GM12878 (cell line): ENCODE results near the gene DNAH17. TPM values are rescaled to one million over a fixed set of nuclear protein-coding genes. Genes with fewer than 3 reads are reported as not detected.

ENCODE experiments used
- ATAC-seq: fragments of 200-7000 bp; cut with Tn5 transposase; 3 replicates; pipeline ENCODE4 v1.9.1; 2020; ENCODE audit warnings: mild to moderate bottlenecking, moderate library complexity
- BruUV-seq: library from RNA; stranded (reverse); fragments of 400-500 nt; replicated peaks from 2 replicates; lab custom pipeline; 2021; lab: Mats Ljungman, UMichigan
- CTCF ChIA-PET: fragments of 300-600 bp; sonication (Branson Sonifier 250); formaldehyde crosslinking; extraction: SDS; loops from one replicate; lab custom pipeline; 2021; ENCODE audit warnings: inconsistent platforms; lab: Yijun Ruan, JAX
- POLR2A ChIA-PET: fragments of 350-600 bp; formaldehyde crosslinking; extraction: SDS; loops from one replicate; lab custom pipeline; 2021; ENCODE audit warnings: inconsistent platforms; lab: Charles Lee
- RAD21 ChIA-PET: fragments of 300-600 bp; sonication (Branson Sonifier 250); formaldehyde crosslinking; loops from one replicate; lab custom pipeline; 2023; ENCODE audit warnings: antibody characterized with exemption; ENCODE audit not compliant: unreplicated experiment; lab: Charles Lee
- SMC1A ChIA-PET: fragments of 300-600 bp; sonication (Branson Sonifier 250); formaldehyde crosslinking; loops from one replicate; lab custom pipeline; 2023; ENCODE audit not compliant: unreplicated experiment, uncharacterized antibody; lab: Charles Lee
- DNase-seq: peaks from one replicate; pipeline ENCODE4 v3.0.0-alpha.2; 2011; ENCODE audit warnings: low read depth, low spot score
- FAIRE-seq: peaks from 3 replicates; lab custom pipeline; 2011; peaks lifted over from hg19 to GRCh38; lab: Jason Lieb, UNC
- H2AFZ ChIP-seq: 2 replicates; pipeline ENCODE4 v1.6.0; 2011; ENCODE audit warnings: low read depth, low read length, control low read depth; ENCODE audit not compliant: control insufficient read depth
- H3K27ac ChIP-seq: 2 replicates; pipeline ENCODE4 v1.5.1; 2011; ENCODE audit warnings: control low read depth; ENCODE audit not compliant: control insufficient read depth, insufficient read depth
- H3K27me3 ChIP-seq, 2 experiments: replicated peaks in 1 of 2; 2 replicates each; pipeline versions ENCODE4 v1.6.0 to v1.6.1; 2011; ENCODE audit warnings: low read length in 1 of 2; ENCODE audit not compliant: control insufficient read depth in 2 of 2, insufficient read depth in 2 of 2
- H3K36me3 ChIP-seq, 2 experiments: 2 replicates each; pipeline ENCODE4 v1.5.1; 2011; ENCODE audit warnings: low read length in 1 of 2; ENCODE audit not compliant: control insufficient read depth in 2 of 2, insufficient read depth in 2 of 2
- H3K4me1 ChIP-seq: 2 replicates; pipeline ENCODE4 v1.6.1; 2011; ENCODE audit warnings: mild to moderate bottlenecking, low read length, moderate library complexity, mixed read lengths; ENCODE audit not compliant: control insufficient read depth, insufficient read depth
- H3K4me2 ChIP-seq: 2 replicates; pipeline ENCODE4 v1.6.0; 2011; ENCODE audit warnings: control low read depth; ENCODE audit not compliant: control insufficient read depth, insufficient read depth
- H3K4me3 ChIP-seq: fragments of 200-600 bp; sonication (generic); 2 replicates; pipeline ENCODE4 v1.5.1; 2016
- H3K79me2 ChIP-seq: 2 replicates; pipeline ENCODE4 v1.6.0; 2011; ENCODE audit warnings: low read length; ENCODE audit not compliant: control insufficient read depth, insufficient read depth
- H3K9ac ChIP-seq: 2 replicates; pipeline ENCODE4 v1.8.0; 2011; ENCODE audit warnings: low read length, control low read depth, mixed read lengths; ENCODE audit not compliant: control insufficient read depth, insufficient read depth
- H3K9me3 ChIP-seq: replicated peaks from 3 replicates; pipeline ENCODE4 v1.5.1; 2011; ENCODE audit warnings: mild to moderate bottlenecking, low read length; ENCODE audit not compliant: control insufficient read depth, insufficient read depth
- H4K20me1 ChIP-seq: 2 replicates; pipeline ENCODE4 v1.6.0; 2011; ENCODE audit not compliant: control insufficient read depth, insufficient read depth
- BACH1 ChIP-seq: fragments of 450-650 bp; IDR thresholded peaks from 2 replicates; pipeline ENCODE4 v1.6.1; 2017; ENCODE audit warnings: mild to moderate bottlenecking, borderline replicate concordance
- BCL11A ChIP-seq: IDR thresholded peaks from 2 replicates; pipeline ENCODE4 v1.6.1; 2011; ENCODE audit warnings: low read depth, low read length
- BRCA1 ChIP-seq: IDR thresholded peaks from 2 replicates; pipeline ENCODE4 v1.6.1; 2011; ENCODE audit warnings: low read depth, low read length, improper control_type of control experiment
- EED ChIP-seq: sonication (generic); IDR thresholded peaks from 2 replicates; pipeline ENCODE4 v1.6.1; 2016; ENCODE audit warnings: antibody characterized with exemption, low read depth
- ELK1 ChIP-seq: IDR thresholded peaks from 2 replicates; pipeline ENCODE4 v1.6.1; 2012; ENCODE audit warnings: low read depth, low read length, improper control_type of control experiment
- FOXM1 ChIP-seq: IDR thresholded peaks from 2 replicates; pipeline ENCODE4 v1.6.1; 2012; ENCODE audit warnings: low read depth, mild to moderate bottlenecking, inconsistent platforms, low read length, moderate library complexity
- NR2C1 ChIP-seq: fragments of 450-650 bp; IDR thresholded peaks from 2 replicates; pipeline ENCODE4 v1.6.1; 2017; ENCODE audit warnings: antibody characterized with exemption, mild to moderate bottlenecking, moderate library complexity
- POLR2AphosphoS5 ChIP-seq: IDR thresholded peaks from 2 replicates; pipeline ENCODE4 v1.6.1; 2011; ENCODE audit warnings: mild to moderate bottlenecking, low read length, inconsistent platforms
- RAD51 ChIP-seq: fragments of 450-650 bp; IDR thresholded peaks from 2 replicates; pipeline ENCODE4 v1.6.1; 2016; ENCODE audit warnings: moderate library complexity, mild to moderate bottlenecking, inconsistent platforms
- RCOR1 ChIP-seq: conservative IDR thresholded peaks from 2 replicates; pipeline ENCODE4 v1.6.1; 2012; ENCODE audit warnings: low read depth, low read length, improper control_type of control experiment
- SKIL ChIP-seq: fragments of 450-650 bp; IDR thresholded peaks from 2 replicates; pipeline ENCODE4 v1.6.1; 2017; ENCODE audit warnings: mild to moderate bottlenecking, low read depth, inconsistent platforms; ENCODE audit not compliant: poor library complexity, severe bottlenecking
- SMAD5 ChIP-seq: IDR thresholded peaks from 2 replicates; pipeline ENCODE4 v1.6.1; 2016; ENCODE audit warnings: antibody characterized with exemption, low read depth
- SPI1 ChIP-seq: IDR thresholded peaks from 2 replicates; pipeline ENCODE4 v1.6.1; 2011; ENCODE audit warnings: low read depth, mild to moderate bottlenecking, low read length, moderate library complexity, borderline replicate concordance; ENCODE audit not compliant: insufficient read depth
- USF1 ChIP-seq: IDR thresholded peaks from 2 replicates; pipeline ENCODE4 v1.6.1; 2011; ENCODE audit warnings: borderline replicate concordance, low read depth, mild to moderate bottlenecking, moderate library complexity, mixed read lengths, low read length; ENCODE audit not compliant: insufficient read depth; ENCODE audit errors: extremely low read length
- ZNF592 ChIP-seq: fragments of 450-650 bp; IDR thresholded peaks from 2 replicates; pipeline ENCODE4 v1.6.1; 2017; ENCODE audit warnings: mild to moderate bottlenecking, moderate library complexity
- WGBS: methylation state at CpG from one replicate; pipeline ENCODE4 v1.1.6; 2016; ENCODE audit warnings: low lambda C conversion rate; ENCODE audit not compliant: insufficient replicate concordance, insufficient coverage; ENCODE audit errors: missing lambda C conversion rate; 5-methylcytosine and 5-hydroxymethylcytosine counted together
- in situ Hi-C: fragments of 300-500 bp; cut with MboI; formaldehyde crosslinking; loops from 9 replicates; pipeline ENCODE4 v1.14.3; 2018; ENCODE audit warnings: mixed read lengths
- intact Hi-C: fragments of 100-400 bp; cut with micrococcal nuclease; formaldehyde crosslinking; loops from one replicate; pipeline ENCODE4 v1.14.2; 2022; ENCODE audit not compliant: unreplicated experiment
- polyA plus RNA-seq, 11 experiments: library from polyadenylated mRNA; depleted of rRNA in 4 of 11; unstranded in 6 of 11; stranded (reverse) in 5 of 11; fragments of >200 nt; fragmentation: Nextera tagmentation in 4 of 11; fragmentation: Illumina TruSeq in 1 of 11; extraction: Ambion mirVana in 4 of 11; extraction: Trizol in 1 of 11; gene quantifications; 1 replicate in 1 of 11; 2 replicates in 10 of 11; pipeline versions ENCODE4 v1.2.1 to v1.2.3, GENCODE V29; 2011 to 2016; ENCODE audit warnings: inconsistent platforms in 2 of 11, missing spikeins in 2 of 11, low read depth in 1 of 11
- total RNA-seq, 4 experiments: library from RNA; depleted of rRNA in 3 of 4; stranded (reverse); fragments of >200 nt in 3 of 4; fragmentation: Illumina TruSeq in 1 of 4; extraction: Trizol in 1 of 4; gene quantifications; 2 replicates each; pipeline versions ENCODE4 v1.2.1 to v1.2.3, GENCODE V29; 2013 to 2021

Gene DNAH17
- total and polyA plus RNA-seq, 10 of the 15 experiments (the other 5 are each of a cell fraction or from before 2014, with no cell fraction given), result 0.16 to 2.9 (median 0.56) TPM

GRCh38 chr17:78458736-78459335, 118.4 kb downstream of the DNAH17 start (continued):
- no peak for TF ChIP-seq ELK1
- TF ChIP-seq RCOR1, result no peak
- no peak for TF ChIP-seq BCL11A
- no peak for TF ChIP-seq BRCA1

- FAIRE-seq, result no peak
- no peaks in the 10 kb centered on the region for H4K20me1 ChIP-seq
- ChIA-PET RAD21 (no interaction called here), SMC1A (no interaction called here), CTCF (no interaction called here), POLR2A (no interaction called here)
- H3K9me3 ChIP-seq, result no peaks in the 10 kb centered on the region
- no peaks in the 10 kb centered on the region for H3K79me2 ChIP-seq
- BruUV-seq, result no TSS peak
- intact Hi-C loops, result no loop called here
- in situ Hi-C loops, result no loop called here
- no peaks in the 10 kb centered on the region for H3K36me3 ChIP-seq
- H2AFZ ChIP-seq, result no peak overlapping the region
- no peak overlapping the region for H3K27ac ChIP-seq
- WGBS, result 35% methylated on average over 10 of the region's 10 CpGs
- H3K4me3 ChIP-seq, result no peak overlapping the region
- no peak for DNase-seq
- no peak overlapping the region for H3K4me2 ChIP-seq
- no peaks in the 10 kb centered on the region for H3K27me3 ChIP-seq
- H3K9ac ChIP-seq, result no peak overlapping the region
- H3K4me1 ChIP-seq, result no peaks in the 10 kb centered on the region
- ATAC-seq, result no peak
- TF ChIP-seq RAD51 (no peak), SKIL (no peak), EED (no peak), NR2C1 (no peak), SPI1 (no peak), SMAD5 (no peak), POLR2AphosphoS5 (no peak), USF1 (no peak), FOXM1 (no peak), ZNF592 (no peak), BACH1 (no peak)
These were observed 119.1 kb downstream of the DNAH17 start for GRCh38 chr17:78458091-78458490.
